Testis (tissue), 2 donors: ENCODE data around the gene CSRP2.

ENCODE experiments used
- CTCF ChIP-seq, 3 experiments: fragments of 450-650 bp in 2 of 3; fragments of 200-600 bp in 1 of 3; sonication (generic) in 1 of 3; IDR thresholded peaks; one replicate each; pipeline ENCODE4 v1.5.1; 2016 to 2019; ENCODE audit warnings: antibody characterized with exemption in 3 of 3, mild to moderate bottlenecking in 2 of 3, moderate library complexity in 1 of 3
- POLR2A ChIP-seq: fragments of 450-650 bp; IDR thresholded peaks from one replicate; pipeline ENCODE4 v1.6.1; 2017; ENCODE audit warnings: antibody characterized with exemption, mild to moderate bottlenecking, moderate library complexity

DNA sequence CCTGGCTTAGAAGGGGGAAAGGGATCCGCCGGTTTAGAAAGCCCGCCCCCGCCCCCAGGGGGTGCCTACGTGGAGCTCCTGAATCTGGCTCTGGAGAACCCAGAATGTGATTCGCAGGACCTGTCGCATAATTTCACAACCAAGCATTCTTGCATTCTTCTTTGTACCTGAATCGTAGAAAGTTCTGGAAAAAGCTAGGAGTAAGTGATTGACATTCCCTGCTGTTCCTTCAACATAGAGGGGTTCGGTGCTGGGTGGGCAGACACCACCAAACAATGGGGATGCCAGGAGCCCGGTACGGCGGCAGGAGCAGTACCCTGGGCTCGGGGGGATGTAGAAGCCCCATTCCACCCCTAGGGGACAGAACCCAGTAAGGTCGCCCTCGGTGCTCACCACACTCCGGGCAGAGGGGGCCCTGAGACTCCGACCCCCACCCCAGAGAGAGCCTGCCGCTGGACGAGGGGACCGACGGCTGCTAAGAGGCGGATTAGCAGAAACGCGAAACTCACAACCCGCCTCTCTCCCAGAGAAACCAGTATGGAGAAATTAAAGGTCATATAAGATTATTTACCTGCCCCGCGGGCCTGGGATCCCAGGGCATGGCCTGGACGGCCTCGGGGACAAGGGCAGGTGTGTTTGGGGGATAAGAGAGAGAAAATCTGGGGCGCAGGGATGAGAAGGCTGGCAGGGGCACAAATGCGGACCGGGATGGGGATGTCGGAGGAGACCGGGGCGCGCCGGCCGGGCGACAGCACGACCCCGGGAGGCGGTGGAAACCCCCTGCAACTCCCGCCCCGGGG lies 520 bp downstream of the CSRP2 start:
- TF ChIP-seq CTCF (IDR thresholded peaks at IDR 0.05) (no peak), POLR2A (no peak)
